ENCODE results near the gene ANKRD63.

DNA sequence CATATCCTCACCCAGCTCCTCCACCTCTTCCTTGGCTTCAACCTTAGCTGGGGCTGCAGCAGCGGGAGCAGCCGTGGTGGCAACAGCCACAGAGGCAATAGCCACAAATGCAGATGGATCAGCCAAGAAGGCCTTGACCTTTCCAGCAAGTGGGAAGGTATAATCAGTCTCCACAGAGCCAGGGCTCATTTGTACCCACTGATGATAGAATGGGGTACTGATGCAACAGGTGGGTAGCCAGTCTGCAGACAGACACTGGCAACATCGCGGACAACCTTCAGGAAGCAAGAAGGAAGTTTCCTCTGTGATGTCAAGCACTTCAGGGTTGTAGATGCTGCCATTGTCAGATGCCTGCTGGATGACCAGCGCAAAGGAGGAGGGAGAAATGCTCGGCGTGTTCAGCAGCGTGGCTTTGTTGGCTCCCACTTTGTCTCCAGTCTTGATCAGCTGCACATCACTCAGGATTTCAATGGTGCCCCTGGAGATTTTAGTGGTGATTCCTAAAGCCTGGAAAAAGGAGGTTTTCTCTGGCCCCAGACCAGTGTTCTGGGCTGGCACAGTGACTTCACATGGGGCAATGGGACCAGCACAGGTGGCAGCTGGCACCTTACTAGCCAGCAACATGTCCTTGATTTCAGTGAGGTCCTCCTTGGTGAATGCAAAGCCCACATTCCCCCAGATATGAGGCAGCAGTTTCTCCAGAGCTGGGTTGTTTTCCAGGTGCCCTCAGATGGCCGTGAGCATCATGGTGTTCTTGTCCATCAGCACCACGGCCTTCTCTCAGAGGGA lies 29.7 kb upstream of the ANKRD63 start:
- TF ChIP-seq CTCF (IDR thresholded peaks at IDR 0.05) (no peak), USF2 (CRISPR knock-in tag; IDR thresholded peaks at IDR 0.05) (no peak), NR1H2 (CRISPR knock-in tag; IDR thresholded peaks at IDR 0.05) (no peak), TP53 (CRISPR knock-in tag; IDR thresholded peaks at IDR 0.05) (no peak), FOXP1 (CRISPR knock-in tag; IDR thresholded peaks at IDR 0.05; ENCODE audit: borderline replicate concordance) (no peak), ATF1 (CRISPR knock-in tag; IDR thresholded peaks at IDR 0.05) (no peak)
